ENCODE data around the gene BBS9.

DNA sequence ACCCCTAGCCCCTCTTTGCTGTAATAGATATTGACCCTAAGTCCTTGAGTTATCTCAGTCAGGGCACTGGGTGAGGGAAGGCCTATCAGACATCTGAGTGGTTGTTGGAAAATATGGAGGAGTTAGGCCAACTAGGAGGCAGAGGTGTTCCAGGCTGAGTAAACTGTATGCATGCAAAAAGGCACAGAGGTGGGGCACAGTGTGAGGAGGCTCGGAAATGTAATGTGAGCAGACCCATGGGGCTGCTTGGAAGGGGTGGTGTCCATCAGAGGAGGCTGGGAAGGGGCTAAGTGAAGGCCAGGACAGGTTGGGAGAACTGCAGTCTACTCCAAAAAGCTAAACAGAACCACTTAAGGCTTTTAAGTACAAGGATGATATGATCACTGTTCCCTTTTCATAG, 452.7 kb downstream of the BBS9 start:
- TF ChIP-seq, protein P1, sequence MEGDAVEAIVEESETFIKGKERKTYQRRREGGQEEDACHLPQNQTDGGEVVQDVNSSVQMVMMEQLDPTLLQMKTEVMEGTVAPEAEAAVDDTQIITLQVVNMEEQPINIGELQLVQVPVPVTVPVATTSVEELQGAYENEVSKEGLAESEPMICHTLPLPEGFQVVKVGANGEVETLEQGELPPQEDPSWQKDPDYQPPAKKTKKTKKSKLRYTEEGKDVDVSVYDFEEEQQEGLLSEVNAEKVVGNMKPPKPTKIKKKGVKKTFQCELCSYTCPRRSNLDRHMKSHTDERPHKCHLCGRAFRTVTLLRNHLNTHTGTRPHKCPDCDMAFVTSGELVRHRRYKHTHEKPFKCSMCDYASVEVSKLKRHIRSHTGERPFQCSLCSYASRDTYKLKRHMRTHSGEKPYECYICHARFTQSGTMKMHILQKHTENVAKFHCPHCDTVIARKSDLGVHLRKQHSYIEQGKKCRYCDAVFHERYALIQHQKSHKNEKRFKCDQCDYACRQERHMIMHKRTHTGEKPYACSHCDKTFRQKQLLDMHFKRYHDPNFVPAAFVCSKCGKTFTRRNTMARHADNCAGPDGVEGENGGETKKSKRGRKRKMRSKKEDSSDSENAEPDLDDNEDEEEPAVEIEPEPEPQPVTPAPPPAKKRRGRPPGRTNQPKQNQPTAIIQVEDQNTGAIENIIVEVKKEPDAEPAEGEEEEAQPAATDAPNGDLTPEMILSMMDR (IDR thresholded peaks at IDR 0.05), result no peak
- no peak for TF ChIP-seq POLR2A (IDR thresholded peaks at IDR 0.05)
- no peak for TF ChIP-seq EP300 (IDR thresholded peaks at IDR 0.05)

Measured in tibial nerve (tissue), 4 donors.